Measurements from ENCODE around the gene CLP1. TPM values are rescaled to one million over a fixed set of nuclear protein-coding genes. Genes with fewer than 3 reads are reported as not detected.

CLP1 gene
- polyA plus RNA-seq, 1 donor from 2014 or later: 18.2 TPM

DNA sequence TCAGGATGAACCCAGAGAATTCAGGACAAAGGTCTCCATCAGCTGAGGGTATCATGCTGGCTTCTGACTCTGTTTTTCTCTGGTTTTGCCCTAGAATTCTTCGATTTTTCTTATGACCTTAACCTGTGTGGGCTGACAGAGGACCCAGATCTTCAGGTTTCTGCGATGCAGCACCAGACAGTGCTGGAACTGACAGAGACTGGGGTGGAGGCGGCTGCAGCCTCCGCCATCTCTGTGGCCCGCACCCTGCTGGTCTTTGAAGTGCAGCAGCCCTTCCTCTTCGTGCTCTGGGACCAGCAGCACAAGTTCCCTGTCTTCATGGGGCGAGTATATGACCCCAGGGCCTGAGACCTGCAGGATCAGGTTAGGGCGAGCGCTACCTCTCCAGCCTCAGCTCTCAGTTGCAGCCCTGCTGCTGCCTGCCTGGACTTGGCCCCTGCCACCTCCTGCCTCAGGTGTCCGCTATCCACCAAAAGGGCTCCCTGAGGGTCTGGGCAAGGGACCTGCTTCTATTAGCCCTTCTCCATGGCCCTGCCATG is 43.3 kb upstream of the CLP1 start:
- H3K9me2 ChIP-seq (ENCODE audit: insufficient read depth, low read length): no peaks in the 10 kb centered on the region
- no peak overlapping the region for H3K9ac ChIP-seq (ENCODE audit: low read length)
- TF ChIP-seq SMC3 (conservative IDR thresholded peaks at IDR 0.05; ENCODE audit: poor library complexity) (no peak), RAD21 (conservative IDR thresholded peaks at IDR 0.05) (no peak)
- H3K9me3 ChIP-seq (ENCODE audit: low read length): no peaks in the 10 kb centered on the region
- H3K27me3 ChIP-seq (ENCODE audit: insufficient read depth, low read depth, low read length): no peaks in the 10 kb centered on the region
- no peaks in the 10 kb centered on the region for H3K36me3 ChIP-seq (ENCODE audit: insufficient read depth, low read length)
- H3K27ac ChIP-seq (ENCODE audit: low read length): no peak overlapping the region
- no peaks in the 10 kb centered on the region for H3F3A ChIP-seq (ENCODE audit: insufficient read depth, low read length, poor library complexity, severe bottlenecking)
- H2AFZ ChIP-seq (ENCODE audit: low read depth, low read length): no peak overlapping the region
- no peaks in the 10 kb centered on the region for H4K20me1 ChIP-seq (ENCODE audit: insufficient read depth)
- no peaks in the 10 kb centered on the region for H3K79me2 ChIP-seq (replicated peaks; ENCODE audit: insufficient read depth, low read length)
- H3K4me3 ChIP-seq (ENCODE audit: low read length): no peak overlapping the region
- H3K4me2 ChIP-seq (ENCODE audit: low read length): no peak overlapping the region

DNA sequence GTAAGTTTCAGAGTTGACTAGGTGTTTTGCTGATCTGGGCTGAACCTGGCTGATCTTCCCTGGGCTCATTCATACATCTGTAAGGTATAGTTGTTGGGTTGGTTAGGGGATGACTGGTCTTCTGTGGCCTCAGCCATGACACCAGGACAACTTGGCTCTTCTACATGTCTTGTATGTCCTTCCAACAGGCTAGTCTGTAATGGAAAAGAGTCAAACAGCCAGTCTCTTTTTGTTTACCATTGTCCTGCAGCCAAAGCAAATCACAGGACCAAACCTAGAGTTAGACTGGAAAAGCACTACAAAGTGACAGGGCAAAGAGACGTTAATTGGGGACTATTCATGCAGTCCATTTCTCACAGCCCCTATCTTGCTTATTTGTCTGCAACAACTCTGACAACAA is 42.3 kb upstream of the CLP1 start:
- Histone ChIP-seq H3K4me2 (ENCODE audit: low read length) (no peak overlapping the region), H2AFZ (ENCODE audit: low read depth, low read length) (no peak overlapping the region), H3K9me3 (ENCODE audit: low read length) (no peaks in the 10 kb centered on the region), H3F3A (ENCODE audit: insufficient read depth, low read length, poor library complexity, severe bottlenecking) (no peaks in the 10 kb centered on the region), H3K36me3 (ENCODE audit: insufficient read depth, low read length) (no peaks in the 10 kb centered on the region), H3K9me2 (ENCODE audit: insufficient read depth, low read length) (no peaks in the 10 kb centered on the region), H3K27me3 (ENCODE audit: insufficient read depth, low read depth, low read length) (no peaks in the 10 kb centered on the region), H3K4me3 (ENCODE audit: low read length) (no peak overlapping the region), H3K79me2 (replicated peaks; ENCODE audit: insufficient read depth, low read length) (no peaks in the 10 kb centered on the region), H3K9ac (ENCODE audit: low read length) (no peak overlapping the region), H3K27ac (ENCODE audit: low read length) (no peak overlapping the region), H4K20me1 (ENCODE audit: insufficient read depth) (no peaks in the 10 kb centered on the region)
- TF ChIP-seq, protein P1, sequence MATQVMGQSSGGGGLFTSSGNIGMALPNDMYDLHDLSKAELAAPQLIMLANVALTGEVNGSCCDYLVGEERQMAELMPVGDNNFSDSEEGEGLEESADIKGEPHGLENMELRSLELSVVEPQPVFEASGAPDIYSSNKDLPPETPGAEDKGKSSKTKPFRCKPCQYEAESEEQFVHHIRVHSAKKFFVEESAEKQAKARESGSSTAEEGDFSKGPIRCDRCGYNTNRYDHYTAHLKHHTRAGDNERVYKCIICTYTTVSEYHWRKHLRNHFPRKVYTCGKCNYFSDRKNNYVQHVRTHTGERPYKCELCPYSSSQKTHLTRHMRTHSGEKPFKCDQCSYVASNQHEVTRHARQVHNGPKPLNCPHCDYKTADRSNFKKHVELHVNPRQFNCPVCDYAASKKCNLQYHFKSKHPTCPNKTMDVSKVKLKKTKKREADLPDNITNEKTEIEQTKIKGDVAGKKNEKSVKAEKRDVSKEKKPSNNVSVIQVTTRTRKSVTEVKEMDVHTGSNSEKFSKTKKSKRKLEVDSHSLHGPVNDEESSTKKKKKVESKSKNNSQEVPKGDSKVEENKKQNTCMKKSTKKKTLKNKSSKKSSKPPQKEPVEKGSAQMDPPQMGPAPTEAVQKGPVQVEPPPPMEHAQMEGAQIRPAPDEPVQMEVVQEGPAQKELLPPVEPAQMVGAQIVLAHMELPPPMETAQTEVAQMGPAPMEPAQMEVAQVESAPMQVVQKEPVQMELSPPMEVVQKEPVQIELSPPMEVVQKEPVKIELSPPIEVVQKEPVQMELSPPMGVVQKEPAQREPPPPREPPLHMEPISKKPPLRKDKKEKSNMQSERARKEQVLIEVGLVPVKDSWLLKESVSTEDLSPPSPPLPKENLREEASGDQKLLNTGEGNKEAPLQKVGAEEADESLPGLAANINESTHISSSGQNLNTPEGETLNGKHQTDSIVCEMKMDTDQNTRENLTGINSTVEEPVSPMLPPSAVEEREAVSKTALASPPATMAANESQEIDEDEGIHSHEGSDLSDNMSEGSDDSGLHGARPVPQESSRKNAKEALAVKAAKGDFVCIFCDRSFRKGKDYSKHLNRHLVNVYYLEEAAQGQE (IDR thresholded peaks at IDR 0.05; ENCODE audit: borderline replicate concordance): no peak
- TF ChIP-seq SMC3 (conservative IDR thresholded peaks at IDR 0.05; ENCODE audit: poor library complexity) (no peak), EP300 (conservative IDR thresholded peaks at IDR 0.05; ENCODE audit: poor library complexity, severe bottlenecking) (no peak), POLR2AphosphoS5 (IDR thresholded peaks at IDR 0.05) (no peak), MXI1 (conservative IDR thresholded peaks at IDR 0.05; ENCODE audit: poor library complexity, severe bottlenecking) (no peak), EZH2 (IDR thresholded peaks at IDR 0.05; ENCODE audit: borderline replicate concordance, insufficient read depth, low read length, poor library complexity, severe bottlenecking) (no peak), RAD21 (conservative IDR thresholded peaks at IDR 0.05) (no peak), TAF1 (IDR thresholded peaks at IDR 0.05; ENCODE audit: low read depth) (no peak)
- TF ChIP-seq, protein P2, sequence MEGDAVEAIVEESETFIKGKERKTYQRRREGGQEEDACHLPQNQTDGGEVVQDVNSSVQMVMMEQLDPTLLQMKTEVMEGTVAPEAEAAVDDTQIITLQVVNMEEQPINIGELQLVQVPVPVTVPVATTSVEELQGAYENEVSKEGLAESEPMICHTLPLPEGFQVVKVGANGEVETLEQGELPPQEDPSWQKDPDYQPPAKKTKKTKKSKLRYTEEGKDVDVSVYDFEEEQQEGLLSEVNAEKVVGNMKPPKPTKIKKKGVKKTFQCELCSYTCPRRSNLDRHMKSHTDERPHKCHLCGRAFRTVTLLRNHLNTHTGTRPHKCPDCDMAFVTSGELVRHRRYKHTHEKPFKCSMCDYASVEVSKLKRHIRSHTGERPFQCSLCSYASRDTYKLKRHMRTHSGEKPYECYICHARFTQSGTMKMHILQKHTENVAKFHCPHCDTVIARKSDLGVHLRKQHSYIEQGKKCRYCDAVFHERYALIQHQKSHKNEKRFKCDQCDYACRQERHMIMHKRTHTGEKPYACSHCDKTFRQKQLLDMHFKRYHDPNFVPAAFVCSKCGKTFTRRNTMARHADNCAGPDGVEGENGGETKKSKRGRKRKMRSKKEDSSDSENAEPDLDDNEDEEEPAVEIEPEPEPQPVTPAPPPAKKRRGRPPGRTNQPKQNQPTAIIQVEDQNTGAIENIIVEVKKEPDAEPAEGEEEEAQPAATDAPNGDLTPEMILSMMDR (IDR thresholded peaks at IDR 0.05; ENCODE audit: poor library complexity, severe bottlenecking): no peak
